ENCODE data around the gene PTPRU.
A peak's percentile ranks its signal among the peaks of the same experiment; 100 is the strongest.
"Not testable (repeated sequence)": the region's sequence is repeated elsewhere in the genome, so short reads cannot be mapped to it uniquely, and the experiment has no call there.

The PTPRU gene

DNA sequence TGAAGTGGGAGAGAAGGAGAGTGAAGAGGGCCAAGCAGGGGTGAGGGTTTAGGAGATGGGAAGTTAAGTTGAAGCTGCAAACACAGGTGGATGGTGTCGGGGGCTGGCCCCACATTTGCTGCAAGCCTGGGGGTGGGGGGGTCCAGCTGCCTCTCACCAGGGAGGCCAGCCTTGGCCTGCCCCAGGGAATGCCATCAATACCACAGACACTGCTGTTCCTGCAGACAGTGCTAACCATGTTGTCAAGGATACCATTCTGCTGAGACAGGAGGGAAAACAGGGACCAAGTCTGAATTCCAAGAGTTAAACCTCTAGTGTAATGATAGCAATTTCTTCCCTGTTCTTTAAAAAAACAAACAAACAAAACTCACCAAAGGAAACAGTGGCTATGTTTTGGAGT, 13.6 kb upstream of the PTPRU start:
- no peak for DNase-seq

DNA sequence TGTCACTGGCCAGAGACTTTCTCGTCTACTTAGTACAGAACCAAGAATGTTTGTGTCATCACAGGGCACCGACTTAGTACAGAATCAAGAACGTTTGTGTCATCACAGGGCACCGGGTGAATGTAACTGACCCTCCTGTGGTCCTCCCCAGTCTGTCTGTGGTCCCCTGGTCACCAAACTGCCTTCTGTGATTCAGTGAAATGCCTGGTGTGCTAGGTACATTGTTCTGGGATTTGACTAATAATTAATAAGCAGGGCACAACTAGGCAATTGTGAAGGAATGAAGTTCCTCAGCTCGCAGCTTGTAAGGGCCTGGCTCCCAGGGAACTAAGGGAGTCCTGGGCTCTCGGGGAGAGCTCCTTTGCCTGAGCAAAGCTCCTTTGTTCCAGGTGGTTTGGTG, 12.8 kb upstream of the PTPRU start:
- no peak for DNase-seq

- no peak for DNase-seq
These were observed 11.9 kb upstream of the PTPRU start for GRCh38 chr1:29224356-29224837.

GRCh38 chr1:29225361-29225760, 11.0 kb upstream of the PTPRU start:
- DNase-seq, result no peak

- DNase-seq, result no peak
These were observed 8.8 kb upstream of the PTPRU start for GRCh38 chr1:29227511-29227910.

GRCh38 chr1:29230204-29230552, 6.1 kb upstream of the PTPRU start:
- no peak for DNase-seq

- peak; percentile 96 for DNase-seq
These were observed 5.6 kb upstream of the PTPRU start, which contains the start of gene MECR for GRCh38 chr1:29230553-29231378. MECR (minus strand) TSS chr1:29230934; CDS start chr1:29230906, 28 bp downstream.

- DNase-seq, result no peak
These were observed 3.9 kb upstream of the PTPRU start for GRCh38 chr1:29232387-29232786.

DNA sequence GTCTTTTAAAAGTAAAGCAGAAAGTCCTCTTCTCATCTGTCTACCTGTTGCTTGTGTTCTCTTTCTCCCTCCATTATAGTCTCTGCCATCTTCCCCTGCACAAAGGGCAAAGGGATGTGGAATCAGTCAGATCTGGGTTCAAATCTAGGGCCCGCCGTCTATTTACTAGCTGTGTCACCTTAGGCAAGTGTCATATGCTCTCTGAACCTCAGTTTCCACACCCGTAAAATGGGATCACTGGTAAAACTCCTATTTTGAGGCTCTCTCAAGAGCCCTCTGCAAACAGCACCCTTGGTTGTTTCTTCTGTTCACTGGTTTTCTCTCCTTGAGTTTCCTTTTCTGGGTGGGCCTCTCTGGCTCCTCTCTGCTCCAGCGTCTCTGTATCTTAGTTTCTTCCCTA, 2.6 kb upstream of the PTPRU start:
- DNase-seq, result no peak

GRCh38 chr1:29234471-29234870, 1.9 kb upstream of the PTPRU start:
- DNase-seq, result no peak

- DNase-seq, result not testable (repeated sequence)
These were observed 1.4 kb upstream of the PTPRU start for GRCh38 chr1:29234881-29235280.

DNA sequence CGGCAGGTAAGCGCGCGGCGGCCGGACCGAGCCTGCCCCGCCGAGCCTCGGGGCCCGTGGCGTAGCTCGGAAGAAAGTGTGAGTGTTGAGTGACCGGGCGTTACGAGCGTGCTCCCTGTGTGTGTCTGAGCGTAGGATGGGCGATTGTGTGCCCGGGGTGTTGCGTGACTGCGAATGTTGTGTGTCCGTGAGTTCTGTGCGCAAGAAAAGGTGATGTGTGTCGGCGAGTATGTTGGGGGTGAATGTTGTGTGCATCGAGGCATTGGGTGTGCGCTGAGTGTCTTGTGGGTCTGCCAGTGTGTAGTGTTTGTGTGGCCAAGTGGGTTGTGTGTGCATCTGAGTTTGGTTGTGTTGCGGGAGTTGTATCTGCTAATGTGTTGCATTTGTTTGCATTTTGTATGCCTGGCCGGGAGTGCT, 398 bp downstream of the PTPRU start:
- DNase-seq, result no peak

- no peak for DNase-seq
These were observed 953 bp downstream of the PTPRU start for GRCh38 chr1:29237129-29237821.

GRCh38 chr1:29237852-29238619, 1.7 kb downstream of the PTPRU start:
- DNase-seq, result no peak

GRCh38 chr1:29238620-29239002, 2.3 kb downstream of the PTPRU start:
- DNase-seq, result no peak

DNA sequence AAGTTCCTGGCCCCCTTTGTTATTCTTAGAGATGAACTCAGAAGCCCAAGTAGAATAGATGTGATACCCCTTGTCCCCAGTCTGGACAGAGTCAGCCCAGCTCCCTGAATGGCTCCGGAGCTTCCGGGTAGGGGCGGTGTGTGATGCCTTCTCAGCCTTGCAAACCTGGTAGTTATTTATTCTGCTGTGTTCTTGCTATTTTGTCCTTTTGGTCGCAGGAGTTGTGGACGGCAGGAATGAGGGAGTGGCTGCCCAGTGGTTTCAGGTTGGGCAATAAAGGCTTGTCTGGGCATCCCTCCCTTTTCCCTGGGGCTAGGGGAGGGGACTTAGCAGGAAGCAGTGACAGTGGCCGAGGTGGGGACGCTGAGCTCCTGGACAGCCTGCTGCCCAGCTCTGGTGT, 2.8 kb downstream of the PTPRU start:
- no peak for DNase-seq

DNA sequence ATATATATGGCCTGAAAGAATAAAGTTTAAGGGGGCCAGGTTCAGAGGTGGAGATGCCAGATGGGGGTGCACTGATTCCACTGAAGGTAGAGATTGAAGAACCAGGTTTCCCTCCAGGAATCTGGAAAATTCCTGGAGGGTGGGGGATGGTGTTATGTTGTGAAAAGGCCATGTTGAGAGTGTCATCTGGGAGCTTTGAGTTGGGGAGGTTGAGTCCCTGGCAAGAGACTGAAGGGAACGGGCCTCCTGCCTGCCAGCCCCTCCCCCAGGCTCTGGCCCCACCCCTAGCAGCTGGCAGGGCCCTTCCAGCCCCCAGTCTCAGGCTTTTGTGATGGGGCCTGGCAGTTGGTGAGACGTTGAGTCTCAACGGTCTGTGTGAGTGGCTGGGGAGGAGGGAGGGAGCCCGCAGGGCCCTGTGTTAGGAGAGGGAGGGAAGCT, 4.1 kb downstream of the PTPRU start:
- DNase-seq, result no peak

- DNase-seq, result no peak
These were observed 4.7 kb downstream of the PTPRU start for GRCh38 chr1:29240986-29241385.

GRCh38 chr1:29243023-29243870, 6.9 kb downstream of the PTPRU start:
- DNase-seq, result no peak

- DNase-seq, result no peak
These were observed 7.5 kb downstream of the PTPRU start for GRCh38 chr1:29243871-29244200.

GRCh38 chr1:29245261-29245660, 8.9 kb downstream of the PTPRU start:
- no peak for DNase-seq

GRCh38 chr1:29245876-29246275, 9.6 kb downstream of the PTPRU start:
- DNase-seq, result no peak

- no peak for DNase-seq
These were observed 10.7 kb downstream of the PTPRU start for GRCh38 chr1:29247044-29247443.

All from activated CD4-positive, alpha-beta T cell treated with anti-CD3 and anti-CD28 coated beads, Interleukin-2, amount 50 U/mL, for 16 hours (primary cell).